Loucy (cell line): ENCODE data around the gene NTHL1.

ENCODE experiments used
- EZH2phosphoT487 ChIP-seq: fragments of 200-600 bp; IDR thresholded peaks from 2 replicates; pipeline ENCODE4 v1.6.1; 2018; ENCODE audit warnings: antibody characterized with exemption, mild to moderate bottlenecking, moderate library complexity, borderline replicate concordance
- TF ChIP-seq, protein P1 (sequence below): fragments of 200-600 bp; sonication (generic); conservative IDR thresholded peaks from 2 replicates; pipeline ENCODE4 v1.5.1; 2014; ENCODE audit warnings: mild to moderate bottlenecking, antibody characterized with exemption, low read length

DNA sequence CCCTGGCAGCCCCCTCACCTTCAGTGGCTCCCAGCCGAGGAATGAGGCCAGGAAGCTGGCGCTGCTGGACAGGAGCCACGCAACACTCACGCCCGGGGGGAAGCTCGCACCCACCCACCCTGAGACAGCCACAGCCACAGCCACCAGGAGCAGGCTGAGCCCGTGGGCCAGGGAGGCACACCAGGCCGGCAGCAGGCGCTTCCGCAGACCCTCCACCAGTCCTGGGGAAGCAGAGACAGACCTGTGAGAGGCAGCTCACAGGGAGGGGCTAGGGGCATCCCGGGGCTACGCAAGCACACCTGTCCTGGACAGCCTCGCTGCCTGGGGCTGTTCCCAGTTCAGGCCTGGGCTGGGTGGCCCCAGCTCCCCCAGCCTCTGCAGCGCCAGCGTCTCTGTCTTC, 46.2 kb upstream of the NTHL1 start:
- TF ChIP-seq, protein P1, sequence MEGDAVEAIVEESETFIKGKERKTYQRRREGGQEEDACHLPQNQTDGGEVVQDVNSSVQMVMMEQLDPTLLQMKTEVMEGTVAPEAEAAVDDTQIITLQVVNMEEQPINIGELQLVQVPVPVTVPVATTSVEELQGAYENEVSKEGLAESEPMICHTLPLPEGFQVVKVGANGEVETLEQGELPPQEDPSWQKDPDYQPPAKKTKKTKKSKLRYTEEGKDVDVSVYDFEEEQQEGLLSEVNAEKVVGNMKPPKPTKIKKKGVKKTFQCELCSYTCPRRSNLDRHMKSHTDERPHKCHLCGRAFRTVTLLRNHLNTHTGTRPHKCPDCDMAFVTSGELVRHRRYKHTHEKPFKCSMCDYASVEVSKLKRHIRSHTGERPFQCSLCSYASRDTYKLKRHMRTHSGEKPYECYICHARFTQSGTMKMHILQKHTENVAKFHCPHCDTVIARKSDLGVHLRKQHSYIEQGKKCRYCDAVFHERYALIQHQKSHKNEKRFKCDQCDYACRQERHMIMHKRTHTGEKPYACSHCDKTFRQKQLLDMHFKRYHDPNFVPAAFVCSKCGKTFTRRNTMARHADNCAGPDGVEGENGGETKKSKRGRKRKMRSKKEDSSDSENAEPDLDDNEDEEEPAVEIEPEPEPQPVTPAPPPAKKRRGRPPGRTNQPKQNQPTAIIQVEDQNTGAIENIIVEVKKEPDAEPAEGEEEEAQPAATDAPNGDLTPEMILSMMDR, result no peak
- TF ChIP-seq EZH2phosphoT487, result no peak
